ENCODE data around the gene CES4A.
"Not testable (repeated sequence)": the region's sequence is repeated elsewhere in the genome, so short reads cannot be mapped to it uniquely, and the experiment has no call there.

The CES4A gene

GRCh38 chr16:66988197-66988788, at the start of gene CES4A:
CES4A (plus strand) TSS chr16:66988589; CDS start chr16:66988773, 184 bp downstream.
- no peak for DNase-seq (ENCODE audit: low spot score)

DNA sequence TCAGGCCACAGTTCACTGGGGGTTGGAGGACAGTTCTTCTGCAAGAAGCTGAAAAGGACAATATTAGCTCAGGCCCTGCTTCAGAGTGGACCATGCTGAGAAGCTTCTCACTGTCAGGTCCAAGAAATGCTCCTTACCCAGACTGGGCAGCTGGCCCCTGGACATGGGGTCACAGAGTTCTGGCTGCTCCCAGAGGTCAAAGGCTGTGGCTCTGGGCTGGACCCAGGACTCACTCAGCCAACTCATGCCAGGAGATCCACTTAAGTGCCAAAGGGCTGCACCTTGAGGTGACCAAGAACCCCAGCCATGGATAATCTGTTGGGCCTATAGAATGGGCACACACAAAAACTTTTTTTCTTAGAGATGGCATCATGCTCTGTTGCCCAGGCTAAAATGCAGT, 49.0 kb upstream of the CES4A start:
- no peak for DNase-seq (ENCODE audit: low spot score)

- DNase-seq (ENCODE audit: low spot score), result no peak
Measured at GRCh38 chr16:66940236-66940635, 48.2 kb upstream of the CES4A start.

DNA sequence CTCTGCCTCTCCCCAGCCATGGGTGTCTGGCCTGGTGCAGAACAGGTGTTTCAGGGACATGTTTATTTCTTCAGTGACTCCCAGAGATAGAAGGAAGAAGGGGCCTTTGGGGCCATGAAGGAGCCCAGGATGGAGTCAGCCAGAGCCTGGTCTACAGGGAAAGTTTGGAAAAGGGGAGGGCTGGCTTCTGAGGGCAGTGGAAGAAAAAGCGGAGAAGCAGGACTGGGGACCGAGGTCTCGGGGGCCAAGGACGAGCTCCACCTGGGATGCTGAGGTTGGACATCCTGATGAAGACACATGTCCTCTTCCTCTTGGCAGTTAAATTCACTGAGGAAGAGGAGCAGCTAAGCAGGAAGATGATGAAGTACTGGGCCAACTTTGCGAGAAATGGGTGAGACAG, 45.4 kb upstream of the CES4A start:
- DNase-seq (ENCODE audit: low spot score), result no peak

GRCh38 chr16:66943426-66944053, 44.8 kb upstream of the CES4A start:
- DNase-seq (ENCODE audit: low spot score), result no peak

DNA sequence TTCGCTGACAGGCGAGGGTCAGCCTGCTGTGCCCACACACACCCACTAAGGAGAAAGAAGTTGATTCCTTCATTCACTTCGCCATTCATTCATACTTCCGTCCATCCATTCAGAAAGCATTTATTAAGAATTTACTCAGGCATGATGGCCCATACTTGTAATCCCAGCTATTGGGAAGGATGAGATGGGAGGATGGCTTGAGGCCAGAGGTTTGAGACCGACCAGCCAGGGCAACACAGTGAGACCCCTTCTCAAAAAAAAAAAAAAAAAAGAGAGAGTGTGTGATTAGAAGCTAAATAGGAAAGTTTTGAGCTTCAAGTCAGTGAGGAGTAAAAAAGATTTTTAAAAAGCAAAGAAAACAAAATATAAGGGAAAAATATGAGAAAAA, 44.3 kb upstream of the CES4A start:
- DNase-seq (ENCODE audit: low spot score), result no peak

- DNase-seq (ENCODE audit: low spot score), result not testable (repeated sequence)
Measured at GRCh38 chr16:66944971-66945370, 43.4 kb upstream of the CES4A start.

GRCh38 chr16:66945939-66946338, 42.5 kb upstream of the CES4A start:
- DNase-seq (ENCODE audit: low spot score), result no peak

- DNase-seq (ENCODE audit: low spot score), result no peak
Measured at GRCh38 chr16:66946541-66946940, 41.8 kb upstream of the CES4A start.

GRCh38 chr16:66946974-66947301, 41.5 kb upstream of the CES4A start:
- no peak for DNase-seq (ENCODE audit: low spot score)

DNA sequence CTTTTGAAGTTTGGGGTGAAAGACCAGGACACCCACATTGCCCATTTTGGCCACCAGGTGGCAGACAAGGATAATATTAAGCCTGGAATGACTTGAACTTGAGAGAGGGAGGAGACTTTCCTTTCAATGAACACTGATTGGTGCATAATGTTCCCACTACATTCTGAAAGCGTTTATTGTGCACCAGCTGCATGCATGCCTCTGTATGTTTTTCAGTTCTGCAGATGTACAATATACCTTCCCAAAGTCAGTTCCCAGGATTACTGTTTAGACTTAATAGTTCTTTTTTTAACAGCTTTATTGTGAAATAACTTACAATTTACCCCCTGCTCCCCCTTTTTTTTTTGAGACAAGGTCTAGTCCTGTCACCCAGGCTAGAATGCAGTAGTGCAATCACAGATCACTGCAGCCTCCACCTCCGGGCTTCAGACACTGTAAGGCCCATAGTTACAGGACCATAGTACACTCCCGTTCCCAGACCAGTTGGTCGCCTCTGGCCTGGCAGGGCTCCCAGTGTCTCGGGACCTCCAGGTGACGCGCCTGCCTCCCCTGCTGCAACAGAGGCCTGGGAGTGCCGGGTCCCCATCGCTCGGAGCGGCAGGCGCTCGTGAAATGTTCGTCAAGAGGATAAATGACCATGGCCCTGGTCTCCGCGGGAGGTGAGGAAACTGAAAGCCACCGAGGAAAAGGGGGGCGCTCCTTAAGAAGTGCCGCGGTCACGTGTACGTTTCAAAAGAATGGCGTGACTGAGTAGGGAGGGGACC, 40.9 kb upstream of the CES4A start:
- DNase-seq (ENCODE audit: low spot score), result peak; percentile 88

GRCh38 chr16:66948134-66948836, 40.1 kb upstream of the CES4A start:
- DNase-seq (ENCODE audit: low spot score), result no peak

DNA sequence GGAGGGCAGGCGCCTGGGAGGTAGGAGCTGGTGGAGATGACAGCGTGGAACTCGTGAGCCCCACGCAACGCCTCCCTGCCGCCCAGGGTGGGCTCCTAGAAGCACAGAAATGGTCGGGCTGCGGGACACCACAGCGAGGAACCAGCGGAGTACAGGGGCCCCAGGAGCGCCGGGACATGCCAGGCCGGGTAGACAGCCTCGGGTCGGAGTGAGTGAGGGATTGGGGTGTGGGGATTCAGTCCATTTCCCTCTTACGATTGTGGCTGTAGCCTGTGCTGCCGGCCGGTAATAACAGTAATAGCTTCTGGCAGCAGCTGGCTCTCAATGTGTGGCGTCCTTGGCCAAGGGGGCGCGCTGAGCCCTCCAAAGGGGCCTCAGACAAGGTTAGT, 39.6 kb upstream of the CES4A start:
- DNase-seq (ENCODE audit: low spot score), result no peak

DNA sequence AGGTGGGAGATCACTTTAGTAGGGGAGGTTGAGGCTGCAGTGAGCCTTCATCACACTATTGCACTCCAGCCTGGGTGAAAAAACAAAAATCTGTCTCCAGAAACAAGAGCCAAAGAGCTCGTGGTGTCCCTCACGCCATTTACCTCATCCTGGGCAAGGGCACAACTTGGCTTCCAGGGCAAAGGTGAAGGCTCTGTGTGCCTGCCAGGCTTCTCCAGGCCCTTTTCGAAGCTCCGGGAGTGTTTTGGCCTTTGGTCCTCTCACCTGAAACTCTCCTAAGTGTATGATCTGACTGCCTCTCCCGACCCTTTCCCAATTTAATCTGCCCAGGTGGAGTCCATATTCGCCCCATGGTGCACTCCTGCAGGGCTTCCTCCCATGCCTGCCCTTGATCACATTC, 38.9 kb upstream of the CES4A start:
- DNase-seq (ENCODE audit: low spot score), result no peak

DNA sequence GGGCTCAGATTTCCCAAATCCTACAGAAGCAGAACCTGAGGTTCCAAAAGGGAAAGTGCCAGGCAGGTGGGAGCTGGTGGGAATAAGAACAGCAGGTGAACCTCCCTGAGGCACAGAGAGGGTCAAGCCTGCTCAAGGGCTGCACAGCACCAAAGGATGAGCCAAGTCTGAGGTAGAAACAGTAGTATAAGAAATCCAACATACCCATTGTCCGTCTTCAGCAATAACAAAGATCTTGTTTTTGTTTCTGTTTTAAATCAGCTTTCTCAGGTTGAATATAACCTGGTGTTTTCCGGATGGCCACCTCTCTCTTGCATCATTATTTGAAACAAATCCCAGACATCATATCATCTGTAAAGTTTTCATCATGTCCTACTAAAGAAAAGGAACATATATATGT, 38.0 kb upstream of the CES4A start:
- no peak for DNase-seq (ENCODE audit: low spot score)

- DNase-seq (ENCODE audit: low spot score), result no peak
Measured at GRCh38 chr16:66950971-66951790, 37.2 kb upstream of the CES4A start.

- no peak for DNase-seq (ENCODE audit: low spot score)
Measured at GRCh38 chr16:66952430-66953110, 35.8 kb upstream of the CES4A start.

GRCh38 chr16:66953462-66954096, 34.8 kb upstream of the CES4A start:
- DNase-seq (ENCODE audit: low spot score), result no peak

DNA sequence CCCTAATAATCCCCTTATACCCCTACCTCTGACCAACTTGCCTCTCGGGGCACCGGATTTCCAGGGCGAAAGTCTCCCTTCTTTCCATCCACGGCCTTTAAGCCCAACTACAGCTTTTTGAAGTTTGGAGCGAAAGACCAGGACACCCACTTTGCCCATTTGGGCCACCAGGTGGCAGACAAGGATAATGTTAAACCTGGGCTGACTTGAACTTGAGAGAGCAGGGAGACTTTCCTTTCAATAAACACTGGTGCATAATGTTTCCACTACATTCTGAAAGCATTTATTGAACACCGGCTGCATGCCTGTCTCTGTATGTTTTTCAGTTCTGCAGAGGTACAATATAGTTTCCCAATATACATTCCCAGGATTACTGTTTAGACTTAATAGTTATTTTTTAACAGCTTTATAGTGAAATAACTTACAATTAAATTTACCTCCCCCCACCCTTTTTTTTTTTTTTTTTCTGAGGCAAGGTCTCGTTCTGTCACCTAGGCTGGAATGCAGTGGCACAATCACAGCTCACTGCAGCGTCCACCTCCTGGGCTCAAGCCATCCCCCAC, 34.2 kb upstream of the CES4A start:
- DNase-seq (ENCODE audit: low spot score), result peak; percentile 77

DNA sequence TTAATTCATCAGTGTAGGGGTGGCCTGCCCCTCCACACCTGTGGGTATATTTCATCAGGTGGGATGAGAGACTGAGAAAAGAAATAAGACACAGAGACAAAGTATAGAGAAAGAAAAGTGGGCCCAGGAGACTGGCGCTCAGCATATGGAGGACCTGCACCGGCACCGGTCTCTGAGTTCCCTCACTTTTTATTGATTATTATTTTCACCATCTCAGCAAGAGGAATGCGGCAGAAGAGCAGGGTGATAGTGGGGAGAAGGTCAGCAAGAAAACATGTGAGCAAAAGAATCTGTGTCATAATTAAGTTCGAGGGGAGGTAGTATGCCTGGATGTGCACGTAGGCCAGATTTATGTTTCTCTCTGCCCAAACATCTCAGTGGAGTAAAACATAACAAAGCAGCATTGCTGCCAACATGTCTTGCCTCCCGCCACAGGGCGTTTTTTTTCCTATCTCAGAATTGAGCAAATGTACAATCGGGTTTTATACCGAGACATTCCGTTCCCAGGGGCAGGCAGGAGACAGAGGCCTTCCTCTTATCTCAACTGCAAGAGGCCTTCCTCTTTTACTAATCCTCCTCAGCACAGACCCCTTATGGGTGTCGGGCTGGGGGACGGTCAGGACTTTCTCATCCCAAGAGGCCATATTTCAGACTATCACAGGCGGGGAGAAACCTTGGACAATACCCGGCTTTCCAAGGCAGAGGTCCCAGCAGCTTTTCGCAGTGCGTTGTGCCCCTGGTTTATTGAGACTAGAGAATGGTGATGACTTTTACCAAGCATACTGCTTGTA, 32.8 kb upstream of the CES4A start:
- DNase-seq (ENCODE audit: low spot score), result not testable (repeated sequence)
